Measurements from ENCODE around the gene KCNH1. TPM values are rescaled to one million over a fixed set of nuclear protein-coding genes. Genes with fewer than 3 reads are reported as not detected.

Gene KCNH1
- total RNA-seq, 2 experiments from 2014 or later, result not detected

DNA sequence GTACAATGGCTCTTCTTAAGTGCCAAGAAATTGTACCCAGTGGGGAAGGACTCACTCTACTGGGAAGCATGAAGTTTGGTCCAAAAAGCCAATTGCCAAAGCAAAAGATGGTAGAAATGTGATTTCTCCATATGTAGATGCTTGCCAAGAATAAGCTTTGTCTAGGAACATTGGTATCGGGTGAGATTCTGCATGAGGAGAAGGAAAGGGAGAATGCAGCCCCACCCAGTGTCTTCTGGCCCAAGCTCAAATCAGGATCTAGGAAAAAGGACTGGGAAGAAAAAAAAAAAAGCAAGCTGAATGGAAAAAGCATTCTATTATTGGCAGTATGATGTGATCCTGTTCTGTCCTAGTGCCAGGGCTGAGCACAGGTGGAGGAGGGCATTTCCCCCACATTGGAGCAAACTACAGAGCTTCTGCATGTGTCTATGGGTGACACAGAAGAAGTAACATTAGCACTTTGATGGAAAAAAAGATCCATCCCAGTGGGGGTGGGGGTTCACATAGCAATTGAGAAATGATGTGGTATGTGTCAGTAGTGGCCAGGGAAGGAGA, 226.6 kb downstream of the KCNH1 start:
- POLR2A ChIA-PET, result no interaction called here
- intact Hi-C loops (cut with micrococcal nuclease), result no loop called here
- Mint-ChIP-seq H3K36me3 (no peaks in the 10 kb centered on the region), H3K9me3 (no peaks in the 10 kb centered on the region), H3K27ac (no peak overlapping the region), H3K4me1 (ENCODE audit: low read depth) (no peaks in the 10 kb centered on the region), H3K4me3 (no peak overlapping the region), H3K27me3 (peaks cover 25% of the 10 kb centered on the region)
- CTCF ChIA-PET, result no interaction called here
- no peak for DNase-seq

DNA sequence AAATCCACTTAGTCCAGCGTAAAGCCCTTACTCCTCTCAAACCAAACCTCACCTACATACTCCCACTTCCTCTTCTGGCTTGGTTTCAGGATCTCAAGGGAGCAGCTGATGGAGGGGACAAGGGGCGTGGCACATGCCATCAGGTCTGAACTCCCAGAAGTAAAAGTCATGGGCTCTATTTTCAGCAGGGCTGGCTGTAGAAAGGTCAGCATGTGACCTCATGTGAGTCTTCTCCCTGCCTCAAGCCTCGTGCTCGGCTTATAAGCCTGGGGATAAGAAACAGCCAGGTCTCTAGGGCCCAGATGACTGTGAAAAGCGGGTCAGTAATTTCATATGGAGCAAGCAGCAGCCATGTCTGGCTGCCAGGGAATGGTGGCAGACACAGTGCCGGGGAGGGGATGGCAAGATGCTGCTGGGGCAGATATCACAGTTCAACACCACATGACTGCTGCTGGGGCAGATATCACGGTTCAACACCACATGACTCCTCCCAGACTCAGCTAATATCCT, 227.9 kb downstream of the KCNH1 start:
- Mint-ChIP-seq H3K4me1 (ENCODE audit: low read depth) (no peaks in the 10 kb centered on the region), H3K4me3 (no peak overlapping the region), H3K27me3 (peaks cover 30% of the 10 kb centered on the region), H3K9me3 (no peaks in the 10 kb centered on the region), H3K27ac (no peak overlapping the region), H3K36me3 (no peaks in the 10 kb centered on the region)
- CTCF ChIA-PET, result no interaction called here
- DNase-seq, result no peak
- intact Hi-C loops (cut with micrococcal nuclease), result no loop called here
- POLR2A ChIA-PET, result no interaction called here

DNA sequence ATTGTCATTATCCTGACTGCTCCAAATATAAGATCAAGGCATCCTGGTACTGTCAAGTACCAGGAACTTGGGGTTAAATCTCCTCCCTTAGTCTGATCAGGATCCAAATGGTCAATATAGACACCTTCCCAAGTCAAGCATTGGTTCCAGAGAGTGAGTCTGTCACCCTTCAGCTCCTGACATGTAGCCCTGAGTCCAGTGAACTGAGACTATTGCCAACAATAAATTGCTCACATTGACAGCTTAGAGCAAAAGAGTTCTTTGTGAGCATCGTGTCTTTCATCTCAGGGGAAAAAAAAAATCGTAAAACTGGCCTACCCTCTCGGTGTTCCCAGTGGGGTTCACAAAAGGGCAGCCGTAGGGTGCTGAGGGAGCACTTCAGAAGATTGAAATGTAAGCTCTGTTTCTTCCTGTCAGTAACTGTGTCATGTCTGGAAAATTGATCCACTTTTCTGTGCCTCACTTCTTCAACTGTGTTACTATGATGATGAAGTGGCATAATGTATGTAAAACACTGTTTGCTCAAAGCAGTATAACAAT, 228.5 kb downstream of the KCNH1 start:
- no peak for DNase-seq
- no peak overlapping the region for H3K27ac Mint-ChIP-seq
- H3K27me3 Mint-ChIP-seq, result peaks cover 31% of the 10 kb centered on the region
- no peaks in the 10 kb centered on the region for H3K36me3 Mint-ChIP-seq
- ChIA-PET CTCF (no interaction called here), POLR2A (no interaction called here)
- no peaks in the 10 kb centered on the region for H3K9me3 Mint-ChIP-seq
- intact Hi-C loops (cut with micrococcal nuclease), result no loop called here
- no peak overlapping the region for H3K4me3 Mint-ChIP-seq
- no peaks in the 10 kb centered on the region for H3K4me1 Mint-ChIP-seq (ENCODE audit: low read depth)

DNA sequence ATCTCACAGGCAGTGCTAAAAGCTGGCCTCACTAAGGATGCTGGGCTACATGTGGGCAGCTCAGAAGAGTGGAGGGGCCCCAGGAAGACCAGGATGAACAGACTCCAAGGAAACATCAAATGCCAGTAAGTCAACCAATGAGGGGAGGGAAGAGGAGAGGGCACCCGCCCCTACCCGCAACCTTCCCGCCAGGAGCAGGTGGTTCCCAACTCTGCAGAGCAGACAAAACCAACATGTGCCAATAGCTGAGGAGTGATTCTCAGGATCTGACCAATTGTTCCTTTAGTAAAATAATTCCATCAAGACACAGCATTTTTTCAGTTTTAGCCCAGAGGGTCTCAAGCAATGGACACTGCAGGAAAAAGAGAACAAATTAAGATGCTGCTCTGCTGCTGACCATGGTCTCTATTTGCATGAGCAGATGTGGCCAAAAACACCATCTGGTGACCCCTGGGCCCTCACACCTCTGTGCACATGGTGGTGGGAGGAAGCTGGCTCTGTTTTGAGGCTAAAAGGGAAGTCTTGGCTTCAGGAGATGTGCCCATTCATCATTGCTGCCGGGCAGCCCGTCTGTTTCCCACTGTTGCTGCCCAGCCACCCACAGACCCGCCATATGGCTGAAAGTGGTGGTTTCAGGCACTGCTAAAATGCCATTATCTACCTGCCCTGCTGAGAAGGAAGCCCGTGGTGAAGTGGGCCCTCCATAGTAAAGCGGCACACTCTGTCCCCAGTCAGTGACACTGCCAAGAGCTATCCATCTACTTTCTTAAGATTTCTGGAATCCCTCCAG, 231.8 kb downstream of the KCNH1 start:
- no peak overlapping the region for H3K27ac Mint-ChIP-seq
- intact Hi-C loops (cut with micrococcal nuclease), result no loop called here
- no peaks in the 10 kb centered on the region for H3K4me1 Mint-ChIP-seq (ENCODE audit: low read depth)
- DNase-seq, result no peak
- H3K36me3 Mint-ChIP-seq, result no peaks in the 10 kb centered on the region
- no peak overlapping the region for H3K4me3 Mint-ChIP-seq
- H3K27me3 Mint-ChIP-seq, result peaks cover 27% of the 10 kb centered on the region
- H3K9me3 Mint-ChIP-seq, result no peaks in the 10 kb centered on the region
- ChIA-PET POLR2A (no interaction called here), CTCF (no interaction called here)

DNA sequence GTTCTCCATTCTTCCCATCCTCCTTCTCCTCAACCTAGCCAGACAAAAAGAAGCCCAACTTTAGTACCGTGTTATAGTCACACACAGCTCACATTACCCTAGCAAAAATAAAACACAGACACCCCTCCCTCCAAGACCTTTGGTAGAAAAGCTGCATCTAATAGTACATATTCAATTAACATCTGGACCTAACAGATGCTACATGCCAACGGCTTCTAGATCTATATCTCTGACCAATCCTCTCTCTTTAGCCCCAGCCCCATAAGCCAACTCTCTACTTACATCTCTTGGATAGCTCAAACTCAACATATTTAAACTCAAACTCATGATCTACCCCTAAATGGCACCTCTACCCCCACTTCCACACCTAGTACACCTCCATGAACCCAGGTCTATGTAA, 233.1 kb downstream of the KCNH1 start:
- DNase-seq, result no peak
- no peaks in the 10 kb centered on the region for H3K4me1 Mint-ChIP-seq (ENCODE audit: low read depth)
- peaks cover 23% of the 10 kb centered on the region for H3K27me3 Mint-ChIP-seq
- H3K4me3 Mint-ChIP-seq, result no peak overlapping the region
- no peaks in the 10 kb centered on the region for H3K36me3 Mint-ChIP-seq
- no peak overlapping the region for H3K27ac Mint-ChIP-seq
- no peaks in the 10 kb centered on the region for H3K9me3 Mint-ChIP-seq
- ChIA-PET POLR2A (no interaction called here), CTCF (no interaction called here)
- intact Hi-C loops (cut with micrococcal nuclease), result no loop called here

DNA sequence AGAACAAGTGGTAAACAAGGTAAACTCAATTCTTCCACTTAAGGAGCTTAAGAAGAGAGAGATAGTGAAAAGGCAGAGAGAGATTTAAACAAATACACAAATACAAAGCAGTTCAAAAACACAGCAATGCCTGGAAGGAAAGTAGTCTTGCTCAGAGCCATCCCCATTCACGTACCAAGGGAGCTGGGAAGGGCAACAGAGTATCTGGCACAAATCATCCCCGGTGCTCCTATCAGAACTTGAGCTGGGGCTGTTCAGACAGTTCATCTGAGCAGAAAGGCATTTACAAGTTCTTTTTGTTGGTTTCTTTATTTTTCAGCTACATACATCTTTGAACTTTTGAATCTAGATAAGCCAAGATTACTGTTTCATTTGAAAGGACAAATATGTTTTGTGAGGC, 233.9 kb downstream of the KCNH1 start:
- Mint-ChIP-seq H3K4me1 (ENCODE audit: low read depth) (no peaks in the 10 kb centered on the region), H3K27me3 (peaks cover 23% of the 10 kb centered on the region), H3K27ac (no peak overlapping the region), H3K4me3 (no peak overlapping the region), H3K9me3 (no peaks in the 10 kb centered on the region), H3K36me3 (no peaks in the 10 kb centered on the region)
- DNase-seq, result no peak
- intact Hi-C loops (cut with micrococcal nuclease), result no loop called here
- CTCF ChIA-PET, result no interaction called here
- POLR2A ChIA-PET, result no interaction called here

DNA sequence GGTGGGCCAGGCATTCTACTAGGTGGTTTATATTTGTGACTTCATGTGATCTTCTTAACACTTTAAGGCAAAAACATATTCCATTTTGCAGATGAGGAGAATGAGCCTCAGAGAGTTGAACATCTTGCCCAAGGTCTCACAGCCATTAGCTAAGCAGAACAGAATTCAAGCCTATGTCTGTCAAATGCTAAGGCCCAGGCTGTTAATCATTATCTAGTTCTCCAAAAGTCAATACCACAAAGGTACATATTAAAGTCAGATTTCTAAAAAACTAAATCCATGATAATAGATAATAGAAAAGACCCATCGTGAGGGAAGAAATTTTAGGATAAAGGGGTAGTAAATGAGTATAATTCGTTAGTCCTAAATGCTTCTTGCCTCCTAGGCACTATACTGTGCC, 234.3 kb downstream of the KCNH1 start:
- Mint-ChIP-seq H3K4me1 (ENCODE audit: low read depth) (no peaks in the 10 kb centered on the region), H3K27ac (no peak overlapping the region), H3K4me3 (no peak overlapping the region), H3K36me3 (no peaks in the 10 kb centered on the region), H3K9me3 (no peaks in the 10 kb centered on the region), H3K27me3 (peaks cover 21% of the 10 kb centered on the region)
- intact Hi-C loops (cut with micrococcal nuclease), result no loop called here
- no peak for DNase-seq
- ChIA-PET POLR2A (no interaction called here), CTCF (no interaction called here)

DNA sequence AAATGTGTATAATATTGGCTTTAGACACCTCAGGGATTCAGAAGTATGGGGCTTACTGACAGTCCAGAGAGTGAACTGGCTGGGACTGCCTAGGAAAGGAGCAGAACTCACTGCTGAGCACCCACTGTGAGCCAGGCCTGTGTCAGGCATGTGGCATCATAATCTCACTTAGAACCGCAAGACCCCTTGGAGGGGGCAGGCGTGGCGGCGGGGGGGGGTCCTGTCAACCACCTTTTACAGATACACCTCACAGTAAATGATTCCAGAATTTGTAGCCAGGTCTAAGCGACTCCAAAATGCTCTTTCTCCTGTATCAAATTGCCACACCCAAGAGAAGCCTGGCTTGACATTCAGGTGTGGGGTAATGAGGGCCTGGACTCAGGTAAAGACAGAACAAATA, 235.5 kb downstream of the KCNH1 start:
- DNase-seq, result no peak

DNA sequence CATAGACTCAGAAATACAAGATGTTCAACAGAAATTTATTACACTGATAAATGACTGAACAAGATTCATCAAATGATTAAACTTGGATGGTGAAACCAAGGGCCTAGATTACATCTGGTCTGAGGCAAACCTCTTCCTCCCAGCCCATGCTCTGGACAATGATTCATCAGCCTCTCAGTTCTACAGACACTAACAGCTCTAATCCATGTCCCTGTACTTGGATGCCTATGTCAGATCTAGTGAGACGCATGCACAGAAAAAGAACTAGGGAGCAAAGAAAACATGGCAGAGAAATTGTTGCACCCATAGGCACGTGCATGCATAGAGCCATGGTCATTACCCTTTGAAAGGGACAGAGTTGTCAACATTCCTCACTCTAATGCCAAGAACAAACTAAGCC, 250.1 kb downstream of the KCNH1 start:
- Mint-ChIP-seq H3K27ac (no peak overlapping the region), H3K36me3 (no peaks in the 10 kb centered on the region), H3K27me3 (peaks cover 21% of the 10 kb centered on the region), H3K4me1 (ENCODE audit: low read depth) (peaks cover 8% of the 10 kb centered on the region), H3K4me3 (no peak overlapping the region), H3K9me3 (peaks cover 4% of the 10 kb centered on the region)
- CTCF ChIA-PET, result no interaction called here
- POLR2A ChIA-PET, result no interaction called here
- DNase-seq, result no peak
- intact Hi-C loops (cut with micrococcal nuclease), result loop anchor here (5.0 kb wide), 1 partner anchor 437 kb away; no protein-coding TSS in a partner anchor

More for the DNA sequence above, 235.5 kb downstream of the KCNH1 start:
- Mint-ChIP-seq H3K4me1 (ENCODE audit: low read depth) (no peaks in the 10 kb centered on the region), H3K27me3 (peaks cover 19% of the 10 kb centered on the region), H3K27ac (no peak overlapping the region), H3K36me3 (no peaks in the 10 kb centered on the region), H3K4me3 (no peak overlapping the region), H3K9me3 (peaks cover 10% of the 10 kb centered on the region)
- ChIA-PET POLR2A (no interaction called here), CTCF (no interaction called here)
- intact Hi-C loops (cut with micrococcal nuclease), result no loop called here

DNA sequence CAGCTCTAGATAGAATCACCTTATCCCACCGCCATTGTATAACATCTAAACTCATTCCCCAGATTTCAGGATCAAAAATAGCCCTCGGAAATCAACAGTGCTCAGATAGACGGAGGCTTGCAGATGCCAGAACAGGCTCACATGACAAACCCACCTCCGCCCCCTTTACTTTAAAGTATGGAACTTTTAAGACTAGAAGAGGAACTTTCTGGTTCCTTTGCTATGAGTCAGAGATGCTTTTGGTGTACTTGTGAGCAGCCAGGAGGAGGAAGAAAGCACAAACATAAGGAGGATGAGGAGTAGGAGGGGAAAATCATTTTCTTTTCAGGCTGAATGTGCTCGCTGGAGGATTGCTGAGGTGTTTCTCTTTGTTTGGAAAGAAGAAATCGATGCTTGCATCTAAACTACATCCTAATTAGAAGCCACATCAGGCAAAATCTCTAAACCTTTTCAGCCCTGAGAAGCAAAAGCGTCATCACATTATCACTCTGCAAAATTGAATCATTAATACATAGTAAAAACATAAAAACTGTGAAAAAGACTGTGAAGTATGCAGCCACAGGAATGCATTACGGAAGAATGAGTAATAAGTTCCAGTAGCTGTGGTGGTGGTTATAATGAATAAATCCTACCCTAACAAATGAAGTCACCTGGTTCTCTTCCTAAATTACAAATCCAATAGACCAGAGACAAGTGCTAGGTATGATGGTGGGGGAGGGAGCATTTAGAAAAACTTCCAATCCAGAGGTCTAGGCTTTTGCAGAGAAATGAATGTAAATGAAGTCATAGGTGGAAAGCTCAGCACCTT, 251.3 kb downstream of the KCNH1 start:
- ChIA-PET CTCF (no interaction called here), POLR2A (no interaction called here)
- intact Hi-C loops (cut with micrococcal nuclease), result loop anchor here (5.0 kb wide), 1 partner anchor 435 kb away; no protein-coding TSS in a partner anchor
- H3K9me3 Mint-ChIP-seq, result peaks cover 4% of the 10 kb centered on the region
- no peaks in the 10 kb centered on the region for H3K36me3 Mint-ChIP-seq
- peaks cover 26% of the 10 kb centered on the region for H3K27me3 Mint-ChIP-seq
- DNase-seq, result no peak
- no peak overlapping the region for H3K4me3 Mint-ChIP-seq
- H3K4me1 Mint-ChIP-seq (ENCODE audit: low read depth), result peaks cover 8% of the 10 kb centered on the region
- H3K27ac Mint-ChIP-seq, result peak overlapping the region; percentile 12

DNA sequence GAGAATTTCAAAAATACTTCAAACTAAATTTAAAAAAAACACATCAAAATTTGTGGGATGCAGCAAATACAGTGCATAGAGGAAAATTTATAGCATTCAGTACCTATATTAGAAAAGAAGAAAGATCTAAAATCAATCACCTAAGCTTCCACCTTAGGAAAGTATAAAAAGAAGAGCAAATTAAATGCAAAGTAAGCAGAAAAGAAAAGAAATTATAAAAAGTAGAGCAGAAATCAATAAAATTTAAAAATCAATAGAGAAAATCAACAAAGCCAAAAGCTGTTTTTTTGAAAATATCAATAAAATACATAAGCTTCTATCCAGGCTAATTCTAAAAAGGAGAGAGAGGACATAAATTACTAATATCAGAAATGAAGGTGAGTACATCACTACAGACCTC, 255.4 kb downstream of the KCNH1 start:
- H3K4me1 Mint-ChIP-seq (ENCODE audit: low read depth), result peaks cover 8% of the 10 kb centered on the region
- H3K9me3 Mint-ChIP-seq, result no peaks in the 10 kb centered on the region
- CTCF ChIA-PET, result no interaction called here
- H3K27me3 Mint-ChIP-seq, result peaks cover 11% of the 10 kb centered on the region
- DNase-seq, result no peak
- H3K4me3 Mint-ChIP-seq, result no peak overlapping the region
- H3K27ac Mint-ChIP-seq, result no peak overlapping the region
- no peaks in the 10 kb centered on the region for H3K36me3 Mint-ChIP-seq
- POLR2A ChIA-PET, result no interaction called here
- intact Hi-C loops (cut with micrococcal nuclease), result no loop called here

DNA sequence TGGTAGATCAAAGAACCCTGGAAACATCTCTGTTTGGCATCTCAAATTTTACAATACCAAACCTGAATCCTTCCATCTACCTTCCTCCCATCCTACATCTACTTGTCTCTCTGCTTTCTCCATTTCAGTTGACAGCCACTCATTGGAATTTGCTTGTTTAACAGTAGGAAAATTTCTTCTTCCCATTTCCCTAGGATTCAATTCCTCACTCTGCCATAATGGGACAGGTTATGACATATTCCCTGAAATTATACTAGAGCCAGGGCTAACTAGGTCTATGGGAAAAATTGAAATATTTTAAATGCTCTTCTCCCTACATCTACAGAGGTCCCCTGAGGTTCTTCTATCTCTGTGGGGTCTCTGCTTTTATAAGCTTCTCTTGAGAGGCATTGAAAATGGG, 257.7 kb downstream of the KCNH1 start:
- no peak for DNase-seq
- H3K4me1 Mint-ChIP-seq (ENCODE audit: low read depth), result no peaks in the 10 kb centered on the region
- POLR2A ChIA-PET, result no interaction called here
- no peaks in the 10 kb centered on the region for H3K36me3 Mint-ChIP-seq
- peaks cover 11% of the 10 kb centered on the region for H3K27me3 Mint-ChIP-seq
- CTCF ChIA-PET, result no interaction called here
- H3K4me3 Mint-ChIP-seq, result no peak overlapping the region
- peaks cover 3% of the 10 kb centered on the region for H3K9me3 Mint-ChIP-seq
- H3K27ac Mint-ChIP-seq, result no peak overlapping the region
- intact Hi-C loops (cut with micrococcal nuclease), result no loop called here
